Measurements from ENCODE around the gene PAGE2.
"Not testable (repeated sequence)": the region's sequence is repeated elsewhere in the genome, so short reads cannot be mapped to it uniquely, and the experiment has no call there.

The PAGE2 gene

GRCh38 chrX:55123900-55124299, 35.1 kb downstream of the PAGE2 start:
- DNase-seq (ENCODE audit: low read depth in 2 of 2), result no peak

- DNase-seq (ENCODE audit: low read depth in 2 of 2), result no peak
Observed at GRCh38 chrX:55127692-55128091, 38.9 kb downstream of the PAGE2 start.

- no peak for DNase-seq (ENCODE audit: low read depth in 2 of 2)
Observed at GRCh38 chrX:55129361-55129760, 40.5 kb downstream of the PAGE2 start.

GRCh38 chrX:55130481-55130880, 41.7 kb downstream of the PAGE2 start:
- no peak for DNase-seq (ENCODE audit: low read depth in 2 of 2)

GRCh38 chrX:55132416-55132815, 43.6 kb downstream of the PAGE2 start:
- DNase-seq (ENCODE audit: low read depth in 2 of 2), result no peak

GRCh38 chrX:55135171-55135570, 46.4 kb downstream of the PAGE2 start:
- peak in 1 of 2 donors; percentile 0 for DNase-seq (ENCODE audit: low read depth in 2 of 2)

- DNase-seq (ENCODE audit: low read depth in 2 of 2), result not testable (repeated sequence)
Observed at GRCh38 chrX:55140800-55141199, 52.0 kb downstream of the PAGE2 start.

Data from stimulated activated CD8-positive, alpha-beta memory T cell treated with anti-CD3 and anti-CD28 coated beads, Interleukin-2, amount 100 ng/mL, for 1 hour (primary cell).